PC-9 (cell line): ENCODE results near the gene AKR1E2.

Experiments used
- CTCF ChIP-seq: fragments of 200-600 bp; sonication (generic); conservative IDR thresholded peaks from 2 replicates; pipeline ENCODE4 v1.6.1; 2017; ENCODE audit warnings: mixed run types, antibody characterized with exemption, mild to moderate bottlenecking, moderate library complexity
- EZH2 ChIP-seq: fragments of 200-600 bp; sonication (generic); IDR thresholded peaks from 2 replicates; pipeline ENCODE4 v1.8.0; 2017; ENCODE audit warnings: antibody characterized with exemption, low read depth

GRCh38 chr10:4781955-4782354 is 44.1 kb upstream of the AKR1E2 start:
- TF ChIP-seq CTCF = no peak
- no peak for TF ChIP-seq EZH2
